Brain pericyte (primary cell): ENCODE data around the gene SENP5.

Experiments
- DNase-seq: peaks from one replicate; pipeline ENCODE4 v3.0.0-alpha.2; 2012; ENCODE audit warnings: low read depth, low spot score

The SENP5 gene

DNA sequence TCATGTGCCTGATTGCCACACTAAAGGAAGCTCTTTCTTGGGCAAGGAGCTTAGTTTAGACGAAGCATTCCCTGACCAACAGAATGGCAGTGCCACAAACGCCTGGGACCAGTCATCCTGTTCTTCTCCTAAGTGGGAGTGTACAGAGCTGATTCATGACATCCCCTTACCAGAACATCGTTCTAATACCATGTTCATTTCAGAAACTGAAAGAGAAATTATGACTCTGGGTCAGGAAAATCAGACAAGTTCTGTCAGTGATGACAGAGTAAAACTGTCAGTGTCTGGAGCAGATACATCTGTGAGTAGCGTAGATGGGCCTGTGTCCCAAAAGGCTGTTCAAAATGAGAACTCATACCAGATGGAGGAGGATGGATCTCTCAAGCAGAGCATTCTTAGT, 18.4 kb downstream of the SENP5 start:
- DNase-seq: no peak

DNA sequence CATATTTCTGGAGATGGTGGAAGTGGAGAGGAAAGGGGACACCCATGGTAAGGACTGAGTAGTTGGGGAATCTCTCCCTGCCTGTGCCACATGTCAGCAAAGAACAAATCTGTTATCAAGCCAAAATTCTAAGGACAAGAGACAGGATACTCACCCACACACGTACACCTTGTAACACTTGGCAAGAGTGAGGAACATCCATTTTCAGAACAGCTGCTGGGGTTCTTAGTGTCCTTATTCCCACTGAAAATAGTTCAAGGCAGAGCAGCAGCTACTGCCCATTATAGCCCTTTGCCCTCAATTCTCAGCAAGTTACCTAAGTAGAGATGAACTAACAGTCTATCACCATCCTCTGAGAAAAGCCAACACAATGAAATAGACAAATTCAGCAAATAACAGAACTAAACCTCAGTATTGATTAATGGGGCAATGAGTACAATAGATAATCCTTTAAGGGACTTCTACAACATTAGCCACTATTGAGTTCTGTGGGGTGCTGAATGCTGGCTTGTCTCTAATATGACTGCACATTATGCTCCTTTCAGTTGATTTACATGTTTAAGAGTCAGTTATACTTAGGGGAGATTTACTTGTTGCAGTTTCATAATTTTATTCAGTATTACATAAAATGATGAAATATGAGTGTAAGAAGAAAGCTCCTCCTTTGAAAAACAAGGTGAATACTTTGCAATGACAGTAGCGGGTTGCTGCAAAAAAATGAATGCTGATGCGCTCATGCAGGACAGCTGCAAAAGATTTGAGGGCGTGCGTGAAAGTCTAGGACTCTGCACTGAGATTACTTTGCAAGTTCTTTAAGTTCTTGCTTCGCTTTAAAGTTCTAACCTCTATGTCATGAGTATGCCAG, 22.4 kb downstream of the SENP5 start:
- DNase-seq: no peak

DNA sequence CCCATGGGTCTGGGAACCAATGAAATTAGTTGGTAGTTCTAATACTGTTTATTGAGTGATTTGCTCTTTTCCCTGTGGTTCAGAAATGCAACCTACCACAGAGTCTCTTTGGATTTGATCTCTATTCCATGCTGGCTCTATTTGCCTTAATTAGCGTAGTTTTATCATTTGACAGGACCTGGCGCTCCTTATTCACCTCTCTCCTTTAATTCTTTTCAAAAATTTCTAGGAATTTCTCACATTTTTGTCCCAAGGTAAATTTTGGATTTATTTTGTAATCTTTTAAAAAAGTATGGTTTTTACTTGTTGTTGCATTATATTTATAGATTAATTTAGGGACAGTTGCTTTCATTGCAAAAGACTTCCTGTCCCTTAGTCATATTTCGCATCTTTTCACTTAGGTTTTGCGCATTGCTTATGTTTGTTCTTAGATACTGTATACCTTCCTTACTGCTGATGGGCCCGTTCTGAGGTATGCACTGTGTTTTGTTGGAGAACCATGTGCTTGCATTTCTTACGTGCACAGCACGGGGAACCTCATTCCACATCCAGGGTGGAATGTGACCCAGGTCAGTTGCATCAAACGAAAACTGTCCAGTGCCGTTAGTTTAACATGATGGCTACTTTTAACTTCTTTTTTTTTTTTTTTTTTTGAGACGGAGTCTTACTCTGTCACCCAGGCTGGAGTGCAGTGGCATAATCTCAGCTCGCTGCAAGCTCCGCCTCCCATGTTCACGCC, 27.0 kb downstream of the SENP5 start:
- DNase-seq: no peak

DNA sequence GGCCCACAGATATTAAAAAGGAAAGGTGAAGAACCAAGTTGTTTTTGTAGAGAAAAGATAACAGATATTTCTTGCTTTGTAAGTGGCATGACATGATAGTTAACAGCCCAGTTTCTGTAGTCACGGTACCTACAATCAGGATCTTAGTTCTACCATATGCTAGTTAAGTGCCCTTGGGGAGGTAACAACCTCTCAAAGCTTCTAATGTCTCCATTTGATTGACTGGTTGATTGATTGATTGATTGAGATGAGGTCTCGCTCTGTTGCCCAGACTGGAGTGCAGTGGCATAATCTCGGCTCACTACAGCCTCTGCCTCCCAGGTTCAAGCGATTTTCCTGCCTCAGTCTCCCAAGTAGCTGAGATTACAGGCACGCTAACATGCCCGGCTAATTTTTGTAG, 28.5 kb downstream of the SENP5 start:
- no peak for DNase-seq

DNA sequence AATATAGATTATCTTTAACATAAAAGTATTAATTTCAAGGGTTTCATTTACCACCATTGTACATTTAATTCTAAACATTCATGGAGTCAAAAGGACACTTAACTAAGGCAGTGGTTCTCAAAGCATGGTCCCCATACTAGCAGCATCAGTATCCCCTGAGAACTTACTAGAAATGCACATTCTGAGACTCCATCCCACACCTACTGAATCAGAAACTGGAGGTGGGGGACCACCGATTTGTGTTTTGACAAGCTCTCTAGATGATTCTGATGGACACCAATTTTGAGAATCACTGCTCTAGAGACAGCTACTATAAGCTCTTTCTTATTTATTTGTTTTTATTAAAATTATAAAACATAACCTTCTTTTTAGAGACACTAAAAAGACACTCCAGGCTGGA, 34.0 kb downstream of the SENP5 start:
- no peak for DNase-seq

DNA sequence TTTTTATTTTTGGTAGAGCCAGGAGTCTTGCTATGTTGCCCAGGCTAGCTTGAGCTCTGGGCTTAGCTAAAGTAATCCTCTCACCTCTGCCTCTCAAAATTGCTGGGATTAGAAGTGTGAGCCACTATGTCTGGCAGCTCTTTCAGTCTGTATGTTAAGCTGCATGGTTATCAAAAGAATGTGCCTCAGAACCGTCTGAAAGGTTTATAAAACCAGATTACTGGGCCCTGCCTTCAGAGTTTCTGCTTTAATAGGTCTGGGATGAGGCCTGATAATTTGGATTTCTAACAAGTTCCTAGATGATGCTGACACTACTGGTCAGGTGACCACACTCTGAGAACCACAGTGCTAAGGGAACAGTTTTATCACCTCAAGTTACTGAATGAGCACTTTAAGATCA, 34.6 kb downstream of the SENP5 start:
- DNase-seq: no peak

DNA sequence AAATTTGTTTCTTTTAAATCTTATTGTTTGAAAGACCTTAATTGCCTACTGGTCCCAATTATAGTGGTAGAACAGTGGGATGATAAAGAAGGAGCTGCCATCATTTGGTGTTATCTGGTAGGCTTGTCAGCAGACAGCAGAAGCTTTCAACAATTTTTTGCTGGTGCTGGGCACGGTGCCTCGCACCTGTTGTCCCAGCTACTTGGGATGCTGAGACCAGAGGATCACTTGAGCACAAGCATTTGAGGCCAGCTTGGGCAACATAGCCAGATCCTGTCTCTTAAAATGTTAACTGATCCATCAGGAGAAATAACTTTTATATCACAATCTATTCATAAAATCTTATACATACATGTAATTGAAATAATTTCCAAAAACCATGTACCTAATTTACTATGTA, 36.0 kb downstream of the SENP5 start:
- DNase-seq: no peak

DNA sequence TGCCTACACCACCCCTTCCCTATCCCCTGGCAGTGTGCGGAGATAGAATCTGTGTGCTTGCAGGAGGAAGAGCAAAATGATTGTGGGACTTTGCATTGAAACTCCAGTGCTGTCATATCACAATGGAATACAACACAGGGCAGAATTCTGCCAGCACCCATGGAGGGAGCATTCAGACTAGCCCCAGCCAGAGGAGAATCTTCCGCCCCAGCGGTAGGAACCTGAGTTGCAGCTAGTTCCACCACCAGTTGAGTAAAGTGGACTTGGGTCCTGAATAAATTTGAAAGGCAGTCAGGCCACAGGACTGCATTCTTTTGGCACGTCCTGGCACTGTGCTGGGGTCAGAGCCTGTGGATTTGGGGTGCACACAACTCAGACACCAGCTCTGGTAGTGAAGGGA, 47.1 kb downstream of the SENP5 start:
- DNase-seq: no peak

DNA sequence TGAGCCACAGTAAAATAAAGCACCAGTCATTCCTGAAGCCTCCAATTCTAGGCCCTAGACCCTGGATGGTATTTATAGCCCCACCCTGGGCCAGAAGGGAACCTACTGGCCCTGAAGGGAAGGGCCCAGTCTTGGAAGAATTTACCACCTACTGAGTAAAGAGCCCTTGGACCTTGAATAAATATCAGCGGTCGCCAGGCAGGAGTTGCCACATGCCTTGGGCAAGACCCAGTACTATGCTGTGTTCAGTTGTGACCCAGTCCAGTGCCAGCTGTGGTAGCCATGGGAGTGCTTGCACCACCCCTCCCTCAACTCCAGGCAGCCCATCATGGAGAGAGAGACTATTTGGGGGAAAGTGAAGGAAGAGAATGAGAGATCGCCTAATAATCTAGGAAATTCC, 47.7 kb downstream of the SENP5 start:
- no peak for DNase-seq

DNA sequence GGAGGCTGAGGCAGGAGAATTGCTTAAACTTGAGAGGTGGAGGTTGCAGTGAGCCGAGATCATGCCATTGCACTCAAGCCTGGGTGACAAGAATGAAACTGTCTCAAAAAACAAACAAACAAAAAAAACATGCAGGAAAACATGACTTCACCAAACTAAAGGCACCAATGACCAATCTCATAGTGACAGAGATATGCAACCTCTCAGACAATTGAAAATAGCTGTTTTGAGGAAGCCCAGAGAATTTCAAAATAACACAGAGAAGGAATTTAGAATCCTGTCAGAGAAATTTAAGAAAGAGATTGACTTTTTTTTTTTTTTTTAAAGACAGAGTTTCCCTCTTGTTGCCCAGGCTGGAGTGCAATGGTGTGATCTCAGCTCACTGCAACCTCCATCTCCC, 48.5 kb downstream of the SENP5 start:
- DNase-seq: no peak

DNA sequence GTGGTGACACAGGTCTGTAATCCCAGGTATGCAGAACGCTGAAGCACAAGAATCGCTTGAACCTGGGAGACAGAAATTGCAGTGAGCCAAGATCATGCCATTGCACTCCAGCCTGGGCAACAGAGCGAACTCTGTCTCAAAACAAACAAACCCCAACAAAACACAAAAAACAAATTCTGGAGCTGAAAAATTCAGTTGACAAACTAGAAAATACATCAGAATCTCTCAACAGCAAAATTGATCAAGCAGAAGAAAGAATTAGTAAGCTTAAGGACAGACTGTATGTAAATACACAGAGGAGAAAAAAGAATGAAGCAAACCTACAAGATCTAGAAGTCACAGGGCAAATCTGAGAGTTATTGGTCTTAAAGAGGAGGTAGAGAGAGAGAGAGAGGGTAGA, 49.3 kb downstream of the SENP5 start:
- no peak for DNase-seq

DNA sequence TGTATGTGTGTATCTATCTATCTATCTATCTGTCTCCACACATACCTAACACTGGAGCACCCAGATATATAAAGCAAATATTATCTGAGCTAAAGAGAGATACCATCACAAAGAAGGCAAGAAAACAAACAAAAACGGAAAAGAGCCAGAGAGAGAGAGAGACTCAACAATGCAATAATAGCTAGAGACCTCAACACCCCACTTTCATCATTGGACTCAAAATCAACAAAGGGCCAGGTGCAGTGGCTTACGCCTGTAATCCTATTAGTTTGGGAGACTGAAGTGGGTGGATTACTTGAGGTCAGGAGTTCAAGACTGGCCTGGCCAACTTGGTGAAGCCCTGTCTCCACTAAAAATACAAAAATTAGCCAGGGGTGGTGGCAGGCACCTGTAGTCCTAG, 51.2 kb downstream of the SENP5 start:
- no peak for DNase-seq

DNA sequence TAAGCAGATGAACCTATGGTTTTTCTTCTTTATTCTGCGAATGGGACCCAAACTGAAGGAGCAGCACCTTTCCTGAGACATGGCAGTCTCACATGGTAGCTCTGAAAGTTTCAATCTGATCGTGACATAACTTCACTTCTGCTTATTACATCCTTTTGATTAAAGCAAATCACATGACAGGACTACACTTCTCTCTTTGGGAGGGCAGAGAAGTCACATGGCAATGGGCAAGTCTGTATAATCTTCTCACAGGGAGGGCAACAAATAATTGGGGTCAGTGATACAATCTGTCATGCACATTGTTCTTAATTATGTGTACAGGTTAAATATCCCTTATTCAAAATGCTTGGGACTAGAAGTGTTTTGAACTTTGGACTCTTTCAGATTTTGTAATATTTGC, 53.0 kb downstream of the SENP5 start:
- no peak for DNase-seq

DNA sequence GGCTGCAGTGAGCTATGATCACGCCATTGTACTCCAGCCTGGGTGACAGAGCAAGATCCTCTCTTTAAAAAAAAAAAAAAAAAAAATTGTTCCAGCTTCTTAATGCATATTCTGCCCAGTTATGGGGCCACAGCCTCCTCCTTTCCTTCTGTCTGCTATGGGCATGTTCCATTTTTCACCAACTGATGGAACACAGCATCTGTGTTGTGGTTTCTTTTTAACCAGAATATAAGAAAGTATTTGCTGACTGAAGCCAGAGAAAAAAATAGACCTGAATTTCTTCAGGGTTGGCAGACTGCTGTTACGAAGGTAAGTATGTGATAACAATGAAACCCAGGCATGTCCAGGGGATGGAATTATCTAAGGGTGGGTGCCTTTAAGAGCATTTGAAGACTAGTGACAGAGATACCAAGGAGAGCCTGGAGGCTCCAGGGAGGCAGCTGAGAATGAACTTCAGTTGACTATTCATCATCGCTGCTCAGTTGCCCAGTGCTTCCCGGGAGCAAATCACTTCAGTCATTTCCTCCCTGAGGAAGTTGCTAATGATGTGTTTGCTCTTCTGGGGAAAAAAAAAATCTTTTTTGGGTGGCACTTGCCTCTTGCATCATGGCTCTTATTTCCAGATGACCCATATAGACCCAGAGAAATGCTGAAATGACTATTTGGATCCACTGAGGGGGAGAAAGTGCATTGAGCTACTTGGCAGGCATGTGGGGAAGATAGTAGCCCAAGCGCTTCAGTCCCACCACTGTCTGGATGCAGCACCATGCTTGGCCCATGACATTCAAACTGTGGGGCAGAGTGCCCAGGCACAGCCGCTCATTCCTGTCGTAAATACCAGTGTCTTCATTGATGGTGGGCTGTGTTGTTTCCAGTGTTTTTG, 60.1 kb downstream of the SENP5 start:
- DNase-seq: no peak

DNA sequence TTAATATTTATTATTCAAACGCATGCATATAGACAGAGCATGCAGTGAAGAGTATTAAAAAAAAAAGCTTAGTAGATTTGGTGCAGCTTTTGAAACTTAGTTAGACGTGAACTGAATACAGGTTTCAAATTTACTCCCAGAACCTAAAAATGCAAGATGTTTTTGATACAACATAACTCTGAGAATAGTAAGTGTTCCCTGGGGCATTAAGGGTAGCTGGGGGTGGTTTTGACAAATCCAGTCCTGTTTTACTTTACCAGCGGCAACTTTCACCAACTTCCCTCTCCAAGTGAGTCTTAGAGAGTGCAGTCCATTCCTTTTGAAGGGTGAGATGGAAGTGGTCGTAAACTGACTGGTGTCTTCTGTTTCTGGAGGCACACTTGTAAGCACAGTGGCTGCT, 63.4 kb downstream of the SENP5 start:
- no peak for DNase-seq

DNA sequence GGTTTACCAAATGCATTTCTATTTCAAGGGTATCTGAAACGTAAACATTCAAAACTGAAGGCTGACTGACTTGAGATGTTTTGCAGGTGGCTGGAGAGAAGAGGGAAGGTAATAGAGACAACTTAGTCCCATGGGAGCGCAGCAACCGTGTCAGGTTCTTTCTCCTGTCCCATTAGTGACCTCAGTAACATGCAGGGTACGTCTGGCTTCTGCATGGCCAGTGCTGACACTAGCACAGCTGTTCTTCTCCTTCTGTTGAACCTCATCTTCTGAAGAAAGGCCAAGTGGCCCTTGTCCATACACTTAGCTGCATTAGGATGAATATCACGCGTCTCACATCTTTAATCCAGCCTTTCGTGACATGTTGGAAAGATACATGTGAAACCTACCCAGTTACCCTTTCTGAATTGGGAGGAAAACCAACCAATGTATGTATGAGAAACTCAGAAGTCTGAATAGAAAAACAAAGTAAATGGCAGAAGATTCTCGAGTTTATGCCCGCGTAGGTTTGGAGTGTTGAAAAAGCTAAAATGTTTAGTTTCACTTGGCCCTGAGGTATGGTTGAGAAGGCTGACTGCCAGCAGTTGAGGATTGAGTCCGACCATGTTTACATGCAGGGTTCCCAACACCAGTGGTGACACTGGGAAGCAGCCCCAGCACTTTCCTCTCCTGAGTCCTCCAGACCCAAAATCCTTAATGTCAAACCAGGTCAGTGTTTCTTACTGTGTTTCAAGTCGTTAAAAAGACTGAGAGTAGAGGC, 64.3 kb downstream of the SENP5 start:
- no peak for DNase-seq

DNA sequence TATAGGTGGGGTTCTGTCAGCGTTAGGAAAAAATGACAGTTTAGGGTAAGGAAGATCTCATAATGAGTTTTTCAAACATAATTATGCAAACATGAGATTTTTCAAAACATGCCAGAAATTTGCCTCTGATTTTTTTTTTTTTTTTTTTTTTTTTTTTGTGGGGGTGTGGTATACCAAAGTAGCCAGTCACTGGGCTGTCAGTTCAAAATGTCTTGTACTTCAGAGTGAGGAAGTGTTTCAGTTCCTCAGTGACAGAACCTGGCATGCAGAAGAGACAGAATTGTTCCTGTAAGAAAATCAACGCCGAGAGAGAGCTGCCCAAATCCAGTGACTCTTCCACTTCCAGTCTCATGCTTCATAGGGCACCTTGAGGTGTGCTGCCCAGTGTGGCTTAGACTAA, 64.9 kb downstream of the SENP5 start:
- no peak for DNase-seq

DNA sequence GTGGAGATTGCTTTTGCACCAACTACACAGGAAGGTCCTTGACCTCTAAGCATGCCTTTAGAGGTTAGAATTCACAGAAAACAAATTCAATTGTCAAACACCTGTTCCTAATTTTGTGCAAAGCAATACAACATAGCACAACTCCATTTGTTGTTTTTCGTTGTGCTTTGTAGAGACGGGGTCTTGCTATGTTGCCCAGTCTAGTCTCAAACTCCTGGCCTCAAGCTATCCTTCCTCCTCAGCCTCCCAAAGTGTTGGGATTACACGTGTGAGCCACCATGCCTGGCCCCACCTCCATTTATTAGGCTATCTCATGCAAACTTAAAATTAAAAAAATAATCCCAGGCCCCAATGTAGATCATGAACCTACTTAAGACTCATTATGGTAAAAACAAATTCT, 68.6 kb downstream of the SENP5 start:
- DNase-seq: no peak

DNA sequence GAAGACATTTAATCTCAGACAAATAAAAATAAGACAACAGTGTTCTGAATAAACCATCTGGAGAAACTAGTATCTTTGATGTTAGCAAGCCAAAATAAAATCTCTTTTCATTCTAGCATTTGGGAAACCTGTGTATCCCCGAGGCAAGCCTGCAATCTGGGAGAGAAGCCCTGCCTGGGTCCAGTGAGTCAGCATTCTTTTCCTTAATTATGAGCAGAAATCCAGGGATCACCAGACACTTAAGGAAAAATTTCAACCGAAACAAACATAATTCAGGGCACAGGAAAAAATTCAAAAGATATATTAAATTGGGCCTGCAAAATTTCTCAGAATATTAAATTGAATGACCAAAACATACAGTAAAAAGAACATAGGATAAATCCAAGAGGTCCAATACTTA, 70.4 kb downstream of the SENP5 start:
- DNase-seq: no peak

DNA sequence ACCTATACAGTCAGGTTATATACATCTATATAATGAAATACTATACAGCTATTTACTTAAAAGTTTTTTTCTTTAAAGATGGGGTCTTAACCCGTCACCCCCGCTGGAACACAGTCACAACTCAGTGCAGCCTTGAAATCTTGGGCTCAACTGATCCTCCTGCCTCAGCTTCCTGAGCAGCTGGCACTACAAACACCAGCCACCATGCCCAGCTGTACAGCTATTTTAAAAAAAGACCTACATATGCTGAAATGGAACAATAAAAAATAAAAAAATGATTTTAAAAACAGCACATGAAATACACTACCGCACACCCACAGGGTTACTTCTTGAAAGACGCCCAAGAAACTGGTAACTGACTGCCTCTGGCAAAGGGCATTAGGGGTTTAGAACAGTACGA, 70.9 kb downstream of the SENP5 start:
- no peak for DNase-seq

DNA sequence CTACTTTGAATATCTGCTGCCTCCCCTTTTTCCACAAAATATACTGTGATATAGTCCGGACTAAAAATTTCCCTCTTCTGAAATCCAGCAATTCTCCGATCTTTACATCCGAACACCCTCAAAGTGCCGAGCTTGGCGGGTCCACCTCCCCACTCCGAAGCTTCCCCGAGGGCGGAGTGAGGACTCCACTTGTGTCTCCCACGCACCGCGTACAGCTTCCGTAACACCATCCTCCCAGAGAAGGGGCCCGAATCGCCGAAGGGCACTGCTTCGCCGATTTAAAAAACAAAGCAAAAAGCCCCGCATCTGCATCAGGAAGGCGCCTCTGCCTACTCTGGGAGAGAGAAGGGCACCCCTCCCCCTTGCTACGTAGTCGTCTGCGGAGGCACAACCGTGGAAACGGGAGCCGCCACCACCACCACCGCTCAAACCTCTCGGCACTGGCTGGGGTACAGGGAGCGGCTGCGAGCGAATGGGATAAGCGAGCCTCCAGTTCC, 74.1 kb downstream of the SENP5 start:
- peak; percentile 21 for DNase-seq
